ENCODE data around the gene NES. TPM values are rescaled to one million over a fixed set of nuclear protein-coding genes. Genes with fewer than 3 reads are reported as not detected.

NES gene
- total and polyA plus RNA-seq, 2 of the 8 experiments (the other 6 are each of a cell fraction or from before 2014, with no cell fraction given), result 13.3 to 135 TPM

- TF ChIP-seq CBX8 (IDR thresholded peaks at IDR 0.05; ENCODE audit: borderline replicate concordance, low read depth, low read length) (no peak), TAF1 (IDR thresholded peaks at IDR 0.05; ENCODE audit: low read depth, low read length) (0 out of 2 replicates have a peak, but pooled peaks have one; percentile 13), KDM5A (IDR thresholded peaks at IDR 0.05; ENCODE audit: low read length) (no peak), RXRA (IDR thresholded peaks at IDR 0.05; ENCODE audit: insufficient read depth, low read depth, low read length) (no peak), CHD2 (IDR thresholded peaks at IDR 0.05; ENCODE audit: low read length) (no peak), BACH1 (IDR thresholded peaks at IDR 0.05; ENCODE audit: low read length) (no peak), ASH2L (IDR thresholded peaks at IDR 0.05; ENCODE audit: low read length) (no peak), TEAD4 (IDR thresholded peaks at IDR 0.05; ENCODE audit: low read depth, low read length) (0 out of 2 replicates have a peak, but pooled peaks have one; percentile 23), HDAC2 (IDR thresholded peaks at IDR 0.05; ENCODE audit: borderline replicate concordance in 1 of 2, low read depth in 2 of 2, low read length in 2 of 2) (no peak), SIX5 (IDR thresholded peaks at IDR 0.05; ENCODE audit: low read depth, low read length) (no peak), JUN (IDR thresholded peaks at IDR 0.05; ENCODE audit: low read depth, low read length) (no peak), POU5F1 (IDR thresholded peaks at IDR 0.05; ENCODE audit: low read depth, low read length) (no peak), POLR2AphosphoS5 (IDR thresholded peaks at IDR 0.05; ENCODE audit: low read depth, low read length) (peak; percentile 65), SUZ12 (IDR thresholded peaks at IDR 0.05; ENCODE audit: low read length) (no peak), PHF8 (conservative IDR thresholded peaks at IDR 0.05; ENCODE audit: low read depth, low read length) (no peak), JUND (IDR thresholded peaks at IDR 0.05; ENCODE audit: low read length) (no peak), SP1 (IDR thresholded peaks at IDR 0.05; ENCODE audit: low read depth, low read length) (no peak), SP4 (IDR thresholded peaks at IDR 0.05; ENCODE audit: low read length) (no peak), CTBP2 (IDR thresholded peaks at IDR 0.05; ENCODE audit: borderline replicate concordance, insufficient read depth, insufficient read length, low read length) (no peak), YY1 (IDR thresholded peaks at IDR 0.05; ENCODE audit: low read depth, low read length) (no peak), RAD21 (IDR thresholded peaks at IDR 0.05 in 1 of 2, conservative IDR thresholded peaks at IDR 0.05 in 1 of 2; ENCODE audit: low read depth in 2 of 2, low read length in 2 of 2) (no peak), GABPA (IDR thresholded peaks at IDR 0.05; ENCODE audit: borderline replicate concordance, insufficient read depth, low read length) (no peak), MAX (IDR thresholded peaks at IDR 0.05) (peak; percentile 20; the same call in 1 of the 2 replicates), EGR1 (IDR thresholded peaks at IDR 0.05; ENCODE audit: borderline replicate concordance, low read depth, low read length) (no peak), MAFK (IDR thresholded peaks at IDR 0.05; ENCODE audit: low read depth, low read length) (no peak)
These were observed 1.7 kb downstream of the NES start (continued) for GRCh38 chr1:156675210-156676113.
